H1 (cell line): Measurements from ENCODE around the gene SCN1B.

Experiments used
- BACH1 ChIP-seq: IDR thresholded peaks from 2 replicates; pipeline ENCODE4 v1.6.1; 2012; ENCODE audit warnings: low read length, improper control_type of control experiment
- POLR2AphosphoS5 ChIP-seq: IDR thresholded peaks from 2 replicates; pipeline ENCODE4 v1.6.1; 2011; ENCODE audit warnings: low read depth, low read length
- RAD21 ChIP-seq, 2 experiments: IDR thresholded peaks in 1 of 2; conservative IDR thresholded peaks in 1 of 2; 2 replicates each; pipeline ENCODE4 v1.6.1; 2011; ENCODE audit warnings: low read depth in 2 of 2, low read length in 2 of 2, improper control_type of control experiment in 1 of 2, inconsistent platforms in 1 of 2, mild to moderate bottlenecking in 1 of 2, moderate library complexity in 1 of 2
- SIRT6 ChIP-seq: IDR thresholded peaks from one replicate; pipeline ENCODE4 v1.7.1; 2012; ENCODE audit warnings: low read length, inconsistent platforms
- TF ChIP-seq, protein P1 (sequence below), 3 experiments: IDR thresholded peaks; 1 replicate in 2 of 3; 2 replicates in 1 of 3; pipeline versions ENCODE4 v1.5.1 to v1.6.1; 2011; ENCODE audit warnings: low read length in 3 of 3, mild to moderate bottlenecking in 3 of 3, inconsistent platforms in 2 of 3, low read depth in 1 of 3, moderate library complexity in 1 of 3; ENCODE audit not compliant: insufficient read depth in 1 of 3; ENCODE audit errors: control extremely low read depth in 1 of 3
- TF ChIP-seq, protein P2 (sequence below): IDR thresholded peaks from 2 replicates; pipeline ENCODE4 v1.6.1; 2011; ENCODE audit warnings: low read length, improper control_type of control experiment

DNA sequence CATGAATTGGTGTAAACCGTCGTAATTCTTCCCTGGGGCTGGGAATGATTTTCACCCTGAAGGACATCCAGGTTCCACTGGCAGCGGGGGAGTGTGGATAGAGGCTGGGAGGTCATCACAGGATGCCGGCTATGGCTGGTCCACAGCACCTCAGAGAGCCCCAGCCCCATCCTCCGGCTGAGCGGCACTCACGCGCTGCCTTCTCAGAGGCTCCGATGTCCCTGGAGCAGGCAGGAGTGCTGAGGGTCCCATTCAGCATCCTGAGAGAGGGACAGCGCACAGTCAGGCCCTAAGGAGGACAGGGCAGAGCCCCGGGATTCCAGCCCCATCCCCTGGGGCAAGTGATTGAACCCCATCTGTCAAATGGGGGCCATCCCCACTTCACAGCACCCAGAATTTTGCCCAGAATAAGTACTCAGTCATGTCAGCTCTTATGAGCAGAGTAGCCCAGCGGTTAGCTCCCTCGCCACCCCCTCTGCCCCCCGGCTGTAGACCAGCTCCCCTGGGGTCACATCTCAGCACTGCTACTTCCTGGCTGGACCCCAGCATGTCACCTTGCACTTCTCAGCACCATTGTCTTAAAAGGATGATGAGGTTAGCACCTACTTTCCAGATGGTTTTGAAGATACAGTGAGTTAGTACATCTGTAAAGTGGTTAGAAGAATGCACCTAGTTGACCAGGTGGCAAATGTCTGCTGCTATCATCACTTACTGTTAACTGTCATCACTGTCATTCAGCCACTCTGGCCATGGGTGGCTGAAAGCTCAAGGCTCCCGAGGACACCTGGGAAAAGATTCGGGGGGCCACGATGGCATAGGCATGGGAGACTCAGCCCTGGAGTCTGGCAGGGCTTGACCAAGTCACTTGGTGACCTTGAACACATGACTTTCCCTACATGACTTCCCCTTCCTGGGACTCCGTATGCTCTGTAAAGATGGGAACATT, 18.3 kb upstream of the SCN1B start:
- TF ChIP-seq, protein P1, sequence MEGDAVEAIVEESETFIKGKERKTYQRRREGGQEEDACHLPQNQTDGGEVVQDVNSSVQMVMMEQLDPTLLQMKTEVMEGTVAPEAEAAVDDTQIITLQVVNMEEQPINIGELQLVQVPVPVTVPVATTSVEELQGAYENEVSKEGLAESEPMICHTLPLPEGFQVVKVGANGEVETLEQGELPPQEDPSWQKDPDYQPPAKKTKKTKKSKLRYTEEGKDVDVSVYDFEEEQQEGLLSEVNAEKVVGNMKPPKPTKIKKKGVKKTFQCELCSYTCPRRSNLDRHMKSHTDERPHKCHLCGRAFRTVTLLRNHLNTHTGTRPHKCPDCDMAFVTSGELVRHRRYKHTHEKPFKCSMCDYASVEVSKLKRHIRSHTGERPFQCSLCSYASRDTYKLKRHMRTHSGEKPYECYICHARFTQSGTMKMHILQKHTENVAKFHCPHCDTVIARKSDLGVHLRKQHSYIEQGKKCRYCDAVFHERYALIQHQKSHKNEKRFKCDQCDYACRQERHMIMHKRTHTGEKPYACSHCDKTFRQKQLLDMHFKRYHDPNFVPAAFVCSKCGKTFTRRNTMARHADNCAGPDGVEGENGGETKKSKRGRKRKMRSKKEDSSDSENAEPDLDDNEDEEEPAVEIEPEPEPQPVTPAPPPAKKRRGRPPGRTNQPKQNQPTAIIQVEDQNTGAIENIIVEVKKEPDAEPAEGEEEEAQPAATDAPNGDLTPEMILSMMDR (IDR thresholded peaks at IDR 0.05; ENCODE audit: control extremely low read depth in 1 of 3, insufficient read depth in 1 of 3, low read depth in 1 of 3, low read length in 3 of 3): no peak
- TF ChIP-seq, protein P2, sequence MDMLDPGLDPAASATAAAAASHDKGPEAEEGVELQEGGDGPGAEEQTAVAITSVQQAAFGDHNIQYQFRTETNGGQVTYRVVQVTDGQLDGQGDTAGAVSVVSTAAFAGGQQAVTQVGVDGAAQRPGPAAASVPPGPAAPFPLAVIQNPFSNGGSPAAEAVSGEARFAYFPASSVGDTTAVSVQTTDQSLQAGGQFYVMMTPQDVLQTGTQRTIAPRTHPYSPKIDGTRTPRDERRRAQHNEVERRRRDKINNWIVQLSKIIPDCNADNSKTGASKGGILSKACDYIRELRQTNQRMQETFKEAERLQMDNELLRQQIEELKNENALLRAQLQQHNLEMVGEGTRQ: no peak
- TF ChIP-seq SIRT6: no peak
- no peak for TF ChIP-seq POLR2AphosphoS5
- TF ChIP-seq BACH1: no peak
- TF ChIP-seq RAD21 (IDR thresholded peaks at IDR 0.05 in 1 of 2, conservative IDR thresholded peaks at IDR 0.05 in 1 of 2; ENCODE audit: low read depth in 2 of 2, low read length in 2 of 2): no peak
